GM20431 (cell line): ENCODE measurements around the gene SLC7A5.
"Not testable (repeated sequence)": the region's sequence is repeated elsewhere in the genome, so short reads cannot be mapped to it uniquely, and the experiment has no call there.

ENCODE experiments used
- in situ Hi-C: fragments of 300-500 bp; cut with MseI, MboI; formaldehyde crosslinking; loops from one replicate; pipeline ENCODE4 v1.15.0; 2020; ENCODE audit warnings: low sequenced_read_pairs; ENCODE audit not compliant: unreplicated experiment

The SLC7A5 gene

DNA sequence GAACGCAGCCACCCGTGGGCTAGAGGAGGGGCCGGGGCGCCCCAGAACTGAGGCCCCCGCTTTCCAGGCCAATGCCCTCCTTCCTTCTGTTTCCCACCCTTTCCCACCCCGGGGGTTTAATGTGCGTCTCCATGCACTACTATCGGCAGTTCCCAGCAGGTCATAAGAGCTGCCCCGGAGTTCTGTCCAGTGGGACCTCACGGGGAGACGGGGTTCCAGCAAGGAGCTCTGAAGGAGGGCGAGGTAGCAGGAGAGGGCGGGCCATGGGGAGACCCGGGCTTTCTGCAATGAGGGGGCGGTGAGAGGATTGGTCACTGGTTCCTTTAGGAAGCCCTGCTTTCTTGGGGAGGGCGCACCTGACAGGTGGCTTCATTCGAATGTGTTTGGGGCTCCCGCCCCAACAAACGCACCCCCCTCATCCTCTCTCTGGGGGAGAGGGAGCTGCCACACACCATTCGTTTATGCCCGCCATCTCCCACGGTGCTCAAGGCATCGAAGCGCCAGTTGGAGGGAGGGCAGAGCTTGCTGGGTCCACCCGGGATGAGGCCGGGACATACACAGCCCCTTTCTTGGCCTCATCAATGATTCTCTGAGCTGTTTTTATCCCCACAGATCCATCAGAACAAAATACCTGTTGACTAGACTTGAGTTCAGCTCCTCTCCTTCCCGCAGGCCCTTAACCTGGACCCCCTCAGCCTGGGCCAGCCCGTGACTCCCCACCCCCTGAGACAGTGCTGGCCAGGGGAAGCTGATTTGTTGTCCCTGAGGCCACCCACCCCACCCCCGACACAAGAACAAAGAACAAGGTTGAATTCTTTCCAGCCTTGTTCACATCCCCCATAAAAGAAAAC, 44.1 kb downstream of the SLC7A5 start:
- in situ Hi-C loops = no loop called here

DNA sequence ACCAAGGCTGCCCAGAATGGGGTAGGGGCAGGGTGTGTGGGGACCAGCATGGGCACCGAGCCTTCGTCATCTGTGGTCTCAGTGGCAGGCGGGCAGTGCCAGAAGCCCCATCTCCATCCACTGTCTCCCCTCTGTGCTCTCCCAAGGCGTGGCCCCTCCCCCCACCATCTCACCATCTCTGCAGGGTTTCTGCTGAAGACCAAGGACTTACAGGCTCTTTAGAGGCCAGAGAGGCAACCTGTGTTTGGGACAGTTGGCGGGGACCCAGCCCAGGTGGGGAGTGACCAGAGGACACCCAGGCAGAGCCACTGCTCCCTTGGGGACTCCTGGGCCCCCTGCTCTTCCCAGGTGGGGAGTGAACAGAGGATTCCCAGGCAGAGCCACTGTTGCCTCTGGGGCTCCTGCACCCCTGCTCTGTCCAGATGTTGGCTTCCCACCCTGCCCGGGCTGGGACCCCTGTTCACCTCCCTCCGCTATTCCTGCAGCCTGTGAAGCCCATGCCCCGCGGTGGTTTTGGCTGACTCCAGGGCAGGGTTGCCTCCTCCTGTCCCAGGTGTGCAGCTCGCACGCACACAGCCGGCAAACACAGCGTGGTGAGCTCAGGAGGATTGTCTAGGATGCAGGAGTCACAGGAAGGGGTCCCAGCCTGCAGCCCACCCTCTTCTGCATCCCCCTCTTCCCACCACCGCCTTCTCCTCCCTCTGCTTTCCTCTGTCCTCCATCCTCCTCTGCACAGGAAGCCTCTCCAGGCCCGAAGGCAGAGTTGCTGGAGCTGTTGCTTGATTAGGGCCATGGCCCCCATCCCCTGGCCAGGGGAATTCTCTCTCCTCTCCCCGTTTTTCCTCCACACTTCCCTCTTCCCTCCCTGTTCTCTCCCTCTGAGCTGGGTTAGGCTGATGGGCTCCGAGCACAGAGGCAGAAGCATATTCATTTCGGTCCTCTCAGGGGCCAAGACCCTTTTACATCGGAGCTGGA, 45.0 kb downstream of the SLC7A5 start:
- in situ Hi-C loops = no loop called here

DNA sequence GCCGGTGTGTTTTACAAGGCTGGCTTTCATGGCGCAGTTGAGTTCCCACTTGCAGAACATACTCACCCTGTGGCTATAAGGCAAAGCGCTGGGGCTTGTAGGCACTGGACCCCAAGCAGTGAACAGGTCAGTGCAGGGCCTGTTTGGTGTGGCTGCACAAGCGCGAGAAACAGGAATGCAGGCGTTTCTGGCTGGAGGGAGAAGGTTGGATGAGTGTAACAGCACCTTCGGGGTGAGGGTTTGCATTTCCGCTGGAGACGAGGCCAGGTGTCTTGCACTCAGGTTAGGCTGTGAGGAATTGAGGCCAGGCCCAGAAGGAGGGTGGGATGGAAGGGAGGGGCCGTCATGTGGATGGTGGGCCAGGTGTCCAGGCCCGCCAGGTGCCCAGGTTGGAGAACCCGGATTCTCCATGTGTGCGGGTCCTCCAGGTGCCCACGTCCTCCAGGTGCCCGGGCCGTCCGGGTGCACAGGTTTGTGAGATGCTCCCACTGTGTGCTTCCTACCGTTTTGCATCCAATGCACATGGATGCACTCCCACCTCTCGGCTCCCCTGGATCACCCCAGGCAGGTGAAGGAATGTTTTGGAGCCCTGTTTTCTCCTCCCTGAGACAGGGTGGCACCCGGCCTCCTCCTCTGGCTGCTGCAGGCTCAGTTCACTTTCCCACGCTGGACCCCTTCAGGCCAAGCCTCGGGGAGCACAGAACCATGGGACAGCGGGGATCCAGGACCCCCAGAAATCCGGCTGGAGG, 46.0 kb downstream of the SLC7A5 start:
- in situ Hi-C loops = no loop called here

DNA sequence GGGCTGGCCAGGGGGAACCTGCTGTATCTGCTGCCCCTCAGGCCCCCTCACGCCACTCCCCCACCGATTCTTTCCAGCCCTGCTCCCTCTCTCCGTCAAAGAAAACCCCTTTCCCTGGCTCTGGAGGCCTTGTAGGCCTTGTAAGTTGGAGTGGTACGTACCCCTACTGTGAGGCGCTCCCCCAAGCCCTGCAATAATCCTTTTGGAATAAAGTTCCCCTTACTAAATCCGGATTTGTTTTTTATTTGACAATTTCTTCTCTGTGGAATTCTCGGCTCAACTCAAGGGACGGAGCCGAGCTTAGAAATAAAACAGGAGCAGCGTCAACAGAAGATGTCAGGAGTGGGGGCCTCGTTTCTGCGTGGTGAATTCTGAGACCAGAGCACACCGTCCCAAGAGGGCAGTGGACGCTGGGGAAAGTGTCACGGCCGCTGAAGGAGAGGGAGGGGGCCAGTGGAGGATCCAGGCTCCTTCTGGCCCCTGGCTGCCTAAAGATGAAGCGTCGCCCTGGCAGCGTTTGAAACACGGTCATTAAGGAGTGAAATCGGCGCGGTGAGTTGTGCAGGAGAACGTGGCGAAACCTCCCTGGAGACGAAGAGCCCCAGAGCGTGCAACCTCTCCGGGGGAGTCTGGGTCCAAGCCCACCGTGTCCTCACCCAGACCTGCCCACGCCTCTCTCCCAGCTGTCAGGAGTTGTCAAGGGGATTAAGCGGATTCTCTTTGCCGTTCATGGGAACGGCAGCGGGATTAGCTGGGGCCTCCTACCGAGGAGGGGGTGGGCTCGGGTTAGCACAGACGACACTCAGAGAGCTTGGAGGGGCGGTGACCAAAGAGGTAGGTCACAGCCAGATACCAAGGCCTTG, 47.0 kb downstream of the SLC7A5 start:
- in situ Hi-C loops = no loop called here

DNA sequence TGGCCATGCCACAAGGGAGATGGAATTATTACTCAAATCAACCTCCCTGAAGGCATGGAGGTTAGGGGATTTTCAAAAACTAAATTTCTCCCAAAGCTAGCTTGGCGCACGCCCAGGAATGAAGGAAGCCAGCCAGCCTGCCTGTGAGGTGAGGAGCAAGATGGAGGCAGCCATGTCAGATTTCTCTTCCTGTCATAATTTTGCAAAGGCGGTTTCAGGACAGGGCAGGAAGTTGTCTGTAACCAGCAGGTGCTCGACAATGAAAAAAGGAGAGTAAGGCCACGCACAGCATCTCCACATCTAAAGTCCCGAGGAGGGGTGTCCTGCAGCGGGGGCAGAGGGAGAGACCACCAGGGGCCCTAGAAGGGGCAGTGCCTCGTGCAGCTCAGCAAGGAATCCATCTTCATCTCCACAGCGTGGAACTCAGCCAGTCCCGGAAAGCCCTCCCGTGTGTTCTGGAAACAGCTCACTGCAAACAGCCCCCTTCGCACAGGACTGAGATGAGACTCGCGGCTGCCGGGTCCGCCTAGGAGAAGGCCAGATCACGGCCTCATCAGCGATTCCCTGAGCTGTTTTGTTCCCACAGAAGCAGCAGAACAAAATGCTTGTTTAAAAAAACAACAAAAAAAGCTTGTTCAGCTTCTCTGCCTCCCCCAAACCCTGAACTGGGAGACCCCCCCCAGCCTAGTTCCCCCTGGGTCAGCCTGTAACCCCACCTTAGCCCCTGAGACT, 47.8 kb downstream of the SLC7A5 start:
- in situ Hi-C loops = no loop called here

DNA sequence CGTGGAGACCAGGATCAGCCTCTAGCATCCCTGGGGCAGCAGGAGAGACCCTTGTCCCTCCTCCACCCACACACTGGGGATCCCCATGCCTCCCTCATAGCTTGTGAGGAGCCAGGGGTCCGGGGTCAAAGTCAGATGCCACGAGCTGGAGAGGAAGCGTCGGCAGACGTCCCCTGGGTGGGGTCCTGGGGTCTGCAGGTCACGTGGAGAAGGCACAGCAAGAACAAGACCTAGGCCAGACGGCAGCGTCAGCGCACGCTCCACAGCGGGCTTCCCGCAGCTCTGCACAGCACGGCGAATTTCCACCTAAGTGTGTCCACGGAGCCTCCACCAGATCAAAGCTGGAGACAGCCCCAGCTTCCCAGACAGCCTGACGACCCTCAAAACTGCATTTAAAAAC, 49.3 kb downstream of the SLC7A5 start:
- in situ Hi-C loops = no loop called here

DNA sequence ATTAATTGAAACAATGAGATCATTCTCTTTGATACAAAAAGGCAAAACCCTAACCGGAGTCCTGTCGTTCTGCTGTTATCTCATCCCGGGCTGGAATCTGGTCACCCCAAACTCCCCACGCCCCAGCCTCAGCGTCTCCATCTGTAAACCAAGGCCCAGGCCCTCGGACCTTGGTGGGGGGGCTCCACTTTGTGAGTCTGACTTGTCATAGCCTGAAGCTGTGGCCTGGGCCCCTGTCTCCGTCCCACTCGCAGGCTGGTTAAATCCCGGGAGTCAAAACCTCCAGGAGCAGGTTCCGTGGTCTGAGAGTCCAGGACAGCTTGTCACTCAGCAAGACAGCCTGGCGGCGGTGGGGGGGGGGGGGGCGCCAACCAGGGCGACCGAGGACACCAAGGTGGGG, 50.0 kb downstream of the SLC7A5 start:
- in situ Hi-C loops = no loop called here

DNA sequence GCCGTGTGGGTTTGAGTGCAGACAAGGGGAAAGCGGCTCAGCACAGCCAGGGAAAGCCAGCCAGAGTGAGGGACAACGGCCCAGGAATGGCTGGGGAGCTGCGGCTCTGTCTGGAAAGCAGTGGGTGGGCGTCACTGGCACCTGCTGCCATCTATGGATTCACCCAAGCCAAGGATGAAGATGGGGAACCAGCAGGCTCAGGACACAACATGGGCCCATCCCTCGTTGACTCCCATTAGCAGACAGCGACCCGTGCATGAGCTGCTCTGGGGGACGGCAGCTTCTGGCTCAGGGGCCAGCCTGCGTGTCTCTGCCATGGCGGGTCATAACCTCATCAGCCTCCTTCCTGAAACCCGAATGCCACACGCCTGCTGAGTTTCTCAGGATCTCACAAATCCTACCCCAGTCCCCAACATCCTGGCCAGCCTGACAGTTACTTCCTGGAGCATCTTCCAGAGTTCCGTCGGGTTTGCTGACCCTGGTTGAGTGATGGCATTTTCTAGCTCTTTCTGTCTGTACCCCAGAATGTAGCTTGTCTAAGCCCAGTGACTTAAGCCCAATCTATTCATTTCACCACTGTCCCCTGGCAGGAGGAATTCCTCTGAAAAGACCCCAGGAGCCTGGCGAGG, 50.7 kb downstream of the SLC7A5 start:
- in situ Hi-C loops = no loop called here

DNA sequence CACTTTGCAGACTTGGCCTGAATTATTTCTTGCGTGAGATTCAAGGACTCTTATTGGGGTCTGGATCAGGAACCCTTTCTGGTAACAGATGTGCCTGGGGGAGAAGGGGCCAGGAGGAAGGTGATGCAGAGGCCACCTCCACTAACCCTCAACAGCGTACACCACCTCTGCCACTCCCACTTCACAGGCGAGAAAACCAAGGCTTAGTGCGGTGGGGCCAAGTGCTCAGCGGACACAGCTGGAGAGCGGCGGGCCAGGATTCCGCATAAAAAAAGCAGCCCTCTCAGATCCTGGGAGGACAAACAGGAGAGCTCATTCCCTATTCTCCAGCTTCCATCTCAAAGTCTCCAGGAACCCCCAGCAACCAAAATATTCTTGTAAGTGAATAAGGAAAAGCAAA, 51.4 kb downstream of the SLC7A5 start:
- in situ Hi-C loops = no loop called here

DNA sequence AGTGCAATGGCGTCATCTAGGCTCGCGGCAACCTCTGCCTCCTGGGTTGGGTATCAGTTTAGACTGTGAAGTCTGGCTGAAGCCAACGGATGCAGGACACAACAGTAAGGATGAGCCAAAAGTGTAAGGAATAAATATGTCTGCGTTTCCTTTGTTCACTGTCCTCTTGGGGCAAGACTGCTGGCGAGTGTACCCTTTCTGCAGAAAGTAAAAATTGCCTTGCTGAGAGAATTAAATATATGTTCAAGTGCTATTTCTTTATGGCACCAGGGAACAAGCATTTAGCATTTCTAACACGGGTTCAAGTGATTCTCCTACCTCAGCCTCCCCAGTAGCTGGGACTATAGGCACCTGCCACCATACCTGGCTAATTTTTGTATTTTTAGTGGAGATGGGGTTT, 51.9 kb downstream of the SLC7A5 start:
- in situ Hi-C loops = not testable (repeated sequence)

DNA sequence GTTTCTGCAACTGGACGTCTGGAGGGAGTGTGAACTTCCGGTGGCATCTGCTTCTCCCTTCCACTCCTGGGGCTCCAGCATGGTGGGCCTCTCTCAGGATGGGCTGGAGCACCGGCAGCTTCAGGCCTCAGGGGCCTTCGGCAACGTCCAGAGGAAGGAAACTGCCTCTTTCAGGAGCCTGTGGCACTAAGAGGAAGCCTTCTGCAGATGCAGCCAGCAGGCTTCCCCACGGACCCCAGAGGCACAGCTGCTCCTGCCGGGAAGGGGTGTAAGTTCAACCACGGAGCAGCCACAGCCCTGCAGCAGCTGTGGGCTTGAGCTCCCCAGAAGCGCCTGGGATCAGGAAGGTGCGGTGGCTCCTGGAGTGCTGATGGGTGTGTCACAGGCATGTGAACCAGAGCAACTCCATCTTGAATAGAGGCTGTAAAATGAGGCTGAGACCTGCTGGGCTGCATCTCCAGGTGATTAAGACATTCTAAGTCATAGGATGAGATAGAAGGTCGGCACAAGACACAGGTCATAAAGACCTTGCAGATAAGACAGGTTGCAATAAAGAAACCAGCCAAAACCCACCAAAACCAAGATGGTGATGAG, 52.7 kb downstream of the SLC7A5 start:
- in situ Hi-C loops = no loop called here

DNA sequence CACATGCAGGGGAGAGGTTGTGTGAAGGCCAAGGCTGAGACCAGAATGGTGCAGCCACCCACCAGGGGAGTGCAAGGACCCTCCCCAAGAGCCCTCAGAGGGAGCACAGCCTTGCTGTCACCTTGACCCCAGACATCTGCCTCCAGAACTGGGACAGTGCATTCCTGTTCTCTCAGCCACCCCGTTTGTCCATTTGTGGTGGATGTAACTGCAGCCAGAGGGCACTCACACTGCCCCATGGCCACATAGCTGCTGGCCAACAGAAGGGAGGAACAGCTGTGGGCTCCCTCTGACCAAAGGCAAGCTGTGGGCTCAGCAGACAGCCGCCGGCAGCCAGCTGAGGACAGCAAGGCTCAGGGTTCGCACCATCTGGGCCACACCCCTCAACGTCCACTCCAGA, 53.7 kb downstream of the SLC7A5 start:
- in situ Hi-C loops = no loop called here

DNA sequence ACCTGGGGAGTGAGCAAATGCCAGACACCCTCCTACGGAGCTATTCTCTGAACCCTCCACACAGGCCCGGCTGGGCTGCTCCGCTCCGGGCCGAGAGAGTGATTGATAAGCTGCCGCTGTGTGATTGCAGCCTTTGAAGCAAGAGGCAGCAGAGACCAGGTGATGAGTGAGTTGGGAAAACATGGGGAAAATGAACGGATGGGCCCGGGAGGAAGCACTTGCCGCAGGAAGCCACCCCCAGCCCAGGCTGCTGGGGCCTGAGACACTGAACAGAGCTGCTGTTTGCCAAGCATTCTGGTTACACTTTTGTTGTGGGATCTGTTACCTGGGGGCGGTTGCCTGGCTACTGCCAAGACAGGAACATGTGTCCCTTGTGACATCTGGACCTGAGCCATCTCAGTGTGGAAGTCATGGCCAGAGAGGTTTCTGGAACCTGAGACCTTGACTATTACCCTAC, 57.1 kb downstream of the SLC7A5 start:
- in situ Hi-C loops = no loop called here

DNA sequence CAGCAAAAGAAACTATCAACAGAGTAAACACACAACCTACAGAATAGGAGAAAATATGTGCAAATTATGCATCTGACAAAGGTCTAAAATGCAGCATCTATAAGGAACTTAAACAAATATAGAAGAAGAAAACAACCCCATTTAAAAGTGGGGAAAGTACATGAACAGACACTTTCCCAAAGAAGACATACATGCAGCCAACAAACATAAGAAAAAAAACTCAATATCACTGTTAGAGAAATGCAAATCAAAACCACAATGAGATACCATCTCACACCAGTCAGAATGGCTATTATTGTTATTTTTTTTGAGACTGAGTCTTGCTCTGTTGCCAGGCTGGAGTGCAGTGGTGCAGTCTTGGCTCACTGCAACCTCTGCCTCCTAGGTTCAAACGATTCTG, 57.9 kb downstream of the SLC7A5 start:
- in situ Hi-C loops = not testable (repeated sequence)

DNA sequence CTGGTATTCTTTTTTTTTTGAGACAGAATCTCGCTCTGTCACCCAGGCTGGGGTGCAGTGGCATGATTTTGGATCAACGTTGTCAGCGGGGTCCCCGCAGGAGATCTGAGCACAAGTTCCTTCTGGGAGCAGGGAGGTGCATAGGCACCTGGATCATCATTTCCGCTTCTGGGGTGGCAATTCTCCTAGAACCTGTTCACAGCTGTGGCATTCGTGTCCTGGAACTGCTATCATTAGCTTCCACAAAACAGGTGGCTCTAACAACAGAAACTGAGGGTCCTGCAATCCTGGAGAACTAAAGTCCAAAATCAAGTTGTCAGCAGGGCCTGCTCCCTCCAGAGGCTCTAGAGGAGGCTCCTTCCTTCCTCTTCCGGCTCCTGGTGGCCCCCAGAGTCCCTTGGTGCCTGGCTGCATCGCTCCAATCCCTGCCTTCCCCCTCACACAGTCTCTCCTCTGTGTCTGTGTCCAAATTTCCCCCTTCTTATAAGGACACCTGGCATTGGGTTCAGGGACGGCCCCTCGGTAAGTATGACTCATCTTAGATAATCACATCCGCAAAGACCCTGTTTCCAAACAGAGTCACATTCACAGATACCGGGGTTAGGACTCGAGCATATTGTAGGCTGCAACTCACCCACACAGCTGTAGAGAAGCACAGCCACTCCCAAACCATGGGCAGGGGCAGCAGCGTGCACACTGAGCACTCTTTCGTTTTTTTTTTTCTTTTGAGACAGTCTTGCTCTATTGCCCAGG, 60.0 kb downstream of the SLC7A5 start:
- in situ Hi-C loops = no loop called here

DNA sequence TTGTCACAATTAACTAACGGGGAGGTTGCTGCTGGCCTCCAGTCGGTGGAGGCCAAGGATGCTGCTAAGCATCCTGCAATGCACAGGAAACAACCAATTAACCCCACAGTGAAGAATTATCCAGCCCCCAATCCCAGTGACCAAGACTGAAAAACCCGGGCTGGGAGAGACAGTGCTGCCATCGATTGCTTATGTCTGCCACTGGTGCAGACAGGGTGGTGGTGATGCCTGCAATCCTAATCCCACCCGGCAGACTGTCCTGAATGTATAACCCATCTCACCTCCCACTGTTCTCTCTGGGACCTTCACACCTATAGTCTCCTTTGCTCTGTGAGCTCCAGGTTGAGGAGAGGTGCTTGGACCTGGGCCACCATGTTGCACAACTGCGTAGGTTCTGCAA, 61.2 kb downstream of the SLC7A5 start:
- in situ Hi-C loops = no loop called here
